ENCODE data around the gene GFRA3. TPM values are rescaled to one million over a fixed set of nuclear protein-coding genes. Genes with fewer than 3 reads are reported as not detected.

Gene GFRA3
- total and polyA plus RNA-seq, 2 donors = 2.4 to 3.3 TPM

DNA sequence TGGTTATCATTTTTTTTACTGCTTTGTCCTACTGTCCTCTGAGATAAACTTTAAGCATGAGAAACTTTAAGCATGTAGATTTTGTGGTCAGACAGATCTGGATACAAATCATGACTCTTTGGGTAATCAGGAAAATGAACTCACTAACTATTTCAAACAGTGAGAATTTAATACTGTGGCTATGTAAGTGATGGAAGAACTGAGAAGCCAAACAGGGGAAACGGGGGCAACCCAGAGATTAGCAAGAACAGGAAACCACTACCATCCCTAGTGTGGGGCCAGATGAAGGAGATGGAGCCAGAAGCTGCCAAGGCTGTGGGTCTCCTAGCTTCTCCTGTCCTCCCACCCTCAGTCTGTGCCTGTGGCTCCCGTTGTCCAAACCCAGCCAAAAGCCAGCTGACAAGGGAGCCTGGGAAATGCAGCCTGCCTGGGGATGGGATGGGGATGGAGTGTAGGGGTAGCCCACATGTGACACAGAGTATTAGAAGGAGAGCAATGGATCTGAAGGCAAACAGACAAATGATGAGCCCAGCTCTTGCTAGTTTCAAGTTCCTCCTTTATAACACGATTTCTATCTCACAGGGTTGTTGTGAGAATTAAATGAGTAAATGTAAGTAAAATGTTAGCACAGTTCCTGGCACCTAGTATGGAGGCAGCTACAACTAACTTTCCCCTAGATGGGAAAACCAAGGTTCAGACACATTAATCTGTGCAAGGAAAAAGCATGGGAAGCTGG is 33.6 kb downstream of the GFRA3 start:
- Histone ChIP-seq H3K36me3 (ENCODE audit: insufficient read depth) (no peaks in the 10 kb centered on the region), H3K27ac (ENCODE audit: low read depth) (no peak overlapping the region), H3K4me3 (ENCODE audit: low read depth, low read length) (no peak overlapping the region), H3K4me1 (ENCODE audit: insufficient read depth) (no peaks in the 10 kb centered on the region)
- DNase-seq (ENCODE audit: extremely low spot score) = no peak
- 73% methylated on average over 3 of the region's 3 CpGs for WGBS

DNA sequence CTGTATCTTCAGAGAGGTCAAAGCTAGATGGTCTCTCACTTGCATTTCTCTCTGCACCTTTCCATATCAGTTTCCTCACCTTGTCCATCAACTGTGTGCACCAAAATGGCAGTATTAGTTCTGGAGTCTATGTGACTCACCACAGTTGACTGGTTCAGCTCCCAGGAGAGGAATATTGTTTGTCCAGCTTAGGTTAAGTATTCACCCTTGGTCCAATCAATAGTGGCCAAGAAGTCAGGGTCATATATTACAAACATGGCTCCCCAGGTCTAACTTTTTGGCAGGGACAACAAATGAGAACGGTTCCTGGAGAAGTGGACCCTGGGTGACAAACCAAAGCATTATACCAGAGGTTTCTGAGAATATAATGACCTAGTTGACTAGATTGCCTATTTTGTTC is 36.4 kb downstream of the GFRA3 start:
- no peak for DNase-seq (ENCODE audit: extremely low spot score)
- no peak overlapping the region for H3K4me3 ChIP-seq (ENCODE audit: low read depth, low read length)
- no peaks in the 10 kb centered on the region for H3K36me3 ChIP-seq (ENCODE audit: insufficient read depth)
- WGBS = 91% methylated on average over 1 of the region's 1 CpG
- no peak overlapping the region for H3K27ac ChIP-seq (ENCODE audit: low read depth)
- H3K4me1 ChIP-seq (ENCODE audit: insufficient read depth) = no peaks in the 10 kb centered on the region

DNA sequence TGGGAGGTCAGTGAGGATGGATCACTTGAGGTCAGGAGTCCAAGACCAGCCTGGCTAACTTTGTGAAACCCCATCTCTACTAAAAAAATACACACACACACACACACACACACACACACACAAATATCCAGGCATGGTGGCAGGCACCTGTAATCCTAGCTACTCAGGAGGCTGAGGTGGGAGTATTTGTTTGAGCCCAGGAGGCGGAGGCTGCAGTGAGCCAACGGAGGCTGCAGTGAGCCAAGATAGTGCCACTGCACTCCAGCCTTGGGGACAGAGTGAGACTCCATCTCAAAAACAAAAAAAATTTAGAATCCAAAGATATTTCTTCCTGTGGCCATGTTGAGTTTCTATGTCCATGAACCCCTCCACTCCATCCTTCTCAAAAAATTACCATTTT is 39.8 kb downstream of the GFRA3 start:
- Histone ChIP-seq H3K36me3 (ENCODE audit: insufficient read depth) (no peaks in the 10 kb centered on the region), H3K4me1 (ENCODE audit: insufficient read depth) (no peaks in the 10 kb centered on the region)
- 89% methylated on average over 2 of the region's 2 CpGs for WGBS

DNA sequence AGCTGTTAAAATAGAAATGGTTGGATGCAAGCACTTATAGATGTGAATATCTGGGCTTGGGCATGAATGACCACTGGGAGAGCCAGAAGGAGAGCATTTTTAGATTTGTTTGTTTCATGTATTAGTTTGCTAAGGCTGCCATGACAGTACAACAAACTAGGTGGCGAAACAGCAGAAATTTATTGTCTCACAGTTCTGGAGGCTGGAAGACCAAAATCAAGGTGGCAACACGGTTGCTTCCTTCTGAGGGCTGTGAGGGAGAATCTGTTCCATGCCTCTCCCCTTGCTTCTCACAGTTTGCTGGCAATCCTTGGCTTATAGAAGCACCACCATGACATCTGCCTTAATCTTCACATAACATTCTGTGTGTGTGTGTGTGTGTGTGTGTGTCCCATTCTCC is 41.1 kb downstream of the GFRA3 start:
- no peaks in the 10 kb centered on the region for H3K36me3 ChIP-seq (ENCODE audit: insufficient read depth)
- H3K27ac ChIP-seq (ENCODE audit: low read depth) = no peak overlapping the region
- WGBS = 74% methylated on average over 2 of the region's 2 CpGs
- no peaks in the 10 kb centered on the region for H3K4me1 ChIP-seq (ENCODE audit: insufficient read depth)
- no peak overlapping the region for H3K4me3 ChIP-seq (ENCODE audit: low read depth, low read length)
- no peak for DNase-seq (ENCODE audit: extremely low spot score)

More for the DNA sequence above, 39.8 kb downstream of the GFRA3 start:
- no peak for DNase-seq (ENCODE audit: extremely low spot score)
- no peak overlapping the region for H3K4me3 ChIP-seq (ENCODE audit: low read depth, low read length)
- H3K27ac ChIP-seq (ENCODE audit: low read depth) = no peak overlapping the region

DNA sequence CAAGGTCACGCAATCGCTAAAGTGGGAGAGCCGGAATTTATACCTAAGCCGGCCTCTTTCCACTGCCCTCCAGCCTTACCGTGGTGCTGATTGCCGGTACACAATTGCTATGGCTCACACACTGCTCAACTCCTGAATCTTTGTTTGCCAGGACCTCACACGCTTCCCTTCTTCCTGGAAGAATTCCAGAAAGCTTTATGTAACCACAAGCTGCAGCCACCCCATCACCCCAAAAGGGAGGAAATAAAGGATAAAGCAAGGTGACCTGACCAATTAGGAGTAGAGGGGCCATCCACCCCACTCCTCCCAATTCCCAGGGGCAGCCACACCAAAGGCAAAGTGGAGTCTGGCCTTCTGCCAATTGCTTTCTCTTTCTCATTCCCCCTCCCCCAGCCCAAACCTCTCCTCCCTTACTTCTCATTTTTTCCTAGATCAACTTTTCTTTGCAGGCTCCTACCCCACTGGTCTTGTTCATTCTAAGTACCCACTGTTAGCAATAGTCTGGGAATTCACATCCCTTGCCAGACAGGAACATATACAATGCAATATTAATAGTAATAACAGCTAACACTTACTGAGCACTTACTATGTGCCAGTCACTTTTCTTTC is 43.3 kb downstream of the GFRA3 start:
- 50% methylated on average over 7 of the region's 7 CpGs for WGBS
- no peaks in the 10 kb centered on the region for H3K4me1 ChIP-seq (ENCODE audit: insufficient read depth)
- no peak overlapping the region for H3K27ac ChIP-seq (ENCODE audit: low read depth)
- no peaks in the 10 kb centered on the region for H3K36me3 ChIP-seq (ENCODE audit: insufficient read depth)
- H3K4me3 ChIP-seq (ENCODE audit: low read depth, low read length) = no peak overlapping the region
- no peak for DNase-seq (ENCODE audit: extremely low spot score)

DNA sequence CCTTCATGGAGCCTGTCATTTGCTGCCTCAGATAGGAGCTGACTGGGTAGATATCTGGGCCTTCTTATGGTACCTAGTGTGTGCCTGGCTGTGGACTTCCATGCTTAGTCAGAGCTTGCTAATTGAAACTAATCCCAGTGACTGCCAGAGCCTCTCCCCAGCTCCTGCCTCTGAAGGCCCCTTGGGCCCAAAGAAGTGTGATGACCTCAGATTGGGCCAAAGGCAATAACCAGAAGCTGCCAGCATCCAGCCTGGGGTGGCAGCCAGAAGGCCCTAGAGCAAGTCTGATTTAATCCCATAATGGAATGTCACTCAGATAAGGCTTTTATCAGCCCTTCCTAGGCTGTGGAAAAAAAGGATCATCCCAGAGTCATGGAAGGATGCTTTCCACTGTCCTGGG is 44.2 kb downstream of the GFRA3 start:
- H3K4me1 ChIP-seq (ENCODE audit: insufficient read depth) = no peaks in the 10 kb centered on the region
- H3K27ac ChIP-seq (ENCODE audit: low read depth) = no peak overlapping the region
- H3K4me3 ChIP-seq (ENCODE audit: low read depth, low read length) = no peak overlapping the region
- no peaks in the 10 kb centered on the region for H3K36me3 ChIP-seq (ENCODE audit: insufficient read depth)
- DNase-seq (ENCODE audit: extremely low spot score) = no peak

DNA sequence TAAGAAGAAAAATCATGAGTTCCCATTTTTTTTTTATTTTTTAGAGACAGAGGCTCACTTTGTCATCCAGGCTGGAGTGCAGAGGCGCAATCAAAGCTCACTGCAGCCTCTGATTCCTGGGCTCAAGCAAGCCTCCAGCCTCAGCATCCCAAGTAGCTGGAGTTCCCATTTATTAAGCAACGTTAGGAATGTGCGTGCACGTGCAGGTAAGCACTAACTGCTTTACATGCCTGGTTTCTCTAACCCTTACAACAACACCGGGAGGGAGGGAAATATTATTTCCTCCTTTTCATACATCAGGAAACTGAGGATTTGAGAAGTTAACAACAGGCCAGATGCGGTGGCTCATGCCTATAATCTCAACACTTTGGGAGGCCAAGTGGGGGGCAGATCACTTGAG is 45.0 kb downstream of the GFRA3 start:
- DNase-seq (ENCODE audit: extremely low spot score) = no peak
- Histone ChIP-seq H3K36me3 (ENCODE audit: insufficient read depth) (no peaks in the 10 kb centered on the region), H3K27ac (ENCODE audit: low read depth) (no peak overlapping the region), H3K4me3 (ENCODE audit: low read depth, low read length) (no peak overlapping the region), H3K4me1 (ENCODE audit: insufficient read depth) (no peaks in the 10 kb centered on the region)
- WGBS = 73% methylated on average over 6 of the region's 6 CpGs

DNA sequence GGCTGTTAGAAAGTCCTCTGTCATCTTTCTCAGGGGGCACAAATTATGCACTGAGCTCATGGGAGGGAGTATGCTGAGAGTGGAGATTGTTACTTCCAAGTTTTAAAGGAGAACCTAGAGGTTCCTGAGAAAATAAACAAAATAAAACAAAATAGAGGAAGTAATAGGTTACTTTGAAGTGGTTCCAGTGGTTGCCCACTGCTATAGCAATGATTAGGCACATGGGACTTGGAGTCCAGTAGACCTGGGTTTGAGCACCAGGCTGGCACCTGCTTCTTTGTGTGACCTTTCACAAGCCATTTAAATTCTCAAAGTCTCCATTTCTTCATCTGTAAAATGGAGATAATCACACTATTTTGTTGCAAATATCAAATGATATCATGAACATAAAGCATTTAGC is 47.5 kb downstream of the GFRA3 start:
- Histone ChIP-seq H3K27ac (ENCODE audit: low read depth) (no peak overlapping the region), H3K4me1 (ENCODE audit: insufficient read depth) (no peaks in the 10 kb centered on the region), H3K36me3 (ENCODE audit: insufficient read depth) (no peaks in the 10 kb centered on the region), H3K4me3 (ENCODE audit: low read depth, low read length) (no peak overlapping the region)
- DNase-seq (ENCODE audit: extremely low spot score) = no peak

DNA sequence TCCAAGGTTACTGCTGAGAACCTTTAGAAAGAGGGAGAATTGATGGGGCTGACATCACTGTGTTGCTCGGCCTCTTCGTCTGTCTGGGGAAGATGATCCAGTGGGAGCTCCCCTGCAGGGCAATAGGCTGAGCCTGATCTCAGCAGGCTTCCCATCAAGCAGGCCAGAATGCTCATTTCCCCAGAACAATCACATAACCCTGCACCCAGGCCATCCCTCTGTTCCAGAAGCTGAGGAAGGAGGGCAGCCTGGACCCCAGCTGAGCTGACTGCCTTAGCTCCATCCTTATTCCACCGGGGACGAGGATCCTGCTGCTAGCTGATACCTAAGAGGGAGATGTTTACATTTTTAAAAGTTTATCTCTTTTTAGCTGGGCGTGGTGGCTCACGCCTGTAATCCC is 49.7 kb downstream of the GFRA3 start:
- Histone ChIP-seq H3K4me1 (ENCODE audit: insufficient read depth) (no peaks in the 10 kb centered on the region), H3K27ac (ENCODE audit: low read depth) (no peak overlapping the region), H3K4me3 (ENCODE audit: low read depth, low read length) (no peak overlapping the region), H3K36me3 (ENCODE audit: insufficient read depth) (no peaks in the 10 kb centered on the region)
- no peak for DNase-seq (ENCODE audit: extremely low spot score)
- WGBS = 83% methylated on average over 6 of the region's 6 CpGs

DNA sequence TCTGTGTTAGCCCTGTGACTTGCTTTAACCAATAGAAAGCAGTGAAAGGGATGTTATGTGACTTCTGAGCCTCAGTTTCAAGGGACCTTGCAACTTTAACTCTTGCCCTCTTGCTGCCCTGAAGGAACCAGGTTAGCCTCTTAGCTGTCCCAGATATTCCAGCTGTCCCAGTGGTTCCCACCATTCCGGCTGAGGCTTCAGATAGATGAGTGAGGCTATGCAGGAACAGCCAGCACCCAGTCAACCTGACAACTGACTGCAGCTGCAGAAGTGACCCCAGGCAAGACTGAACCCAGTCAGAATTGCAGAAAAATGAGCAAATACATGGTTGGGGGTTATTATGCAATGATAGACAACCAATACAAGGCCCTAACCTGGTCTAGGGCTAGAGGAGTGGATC is 50.9 kb downstream of the GFRA3 start:
- H3K36me3 ChIP-seq (ENCODE audit: insufficient read depth) = no peaks in the 10 kb centered on the region
- DNase-seq (ENCODE audit: extremely low spot score) = no peak
- H3K4me1 ChIP-seq (ENCODE audit: insufficient read depth) = no peaks in the 10 kb centered on the region
- 95% methylated on average over 1 of the region's 1 CpG for WGBS
- H3K27ac ChIP-seq (ENCODE audit: low read depth) = no peak overlapping the region
- no peak overlapping the region for H3K4me3 ChIP-seq (ENCODE audit: low read depth, low read length)

DNA sequence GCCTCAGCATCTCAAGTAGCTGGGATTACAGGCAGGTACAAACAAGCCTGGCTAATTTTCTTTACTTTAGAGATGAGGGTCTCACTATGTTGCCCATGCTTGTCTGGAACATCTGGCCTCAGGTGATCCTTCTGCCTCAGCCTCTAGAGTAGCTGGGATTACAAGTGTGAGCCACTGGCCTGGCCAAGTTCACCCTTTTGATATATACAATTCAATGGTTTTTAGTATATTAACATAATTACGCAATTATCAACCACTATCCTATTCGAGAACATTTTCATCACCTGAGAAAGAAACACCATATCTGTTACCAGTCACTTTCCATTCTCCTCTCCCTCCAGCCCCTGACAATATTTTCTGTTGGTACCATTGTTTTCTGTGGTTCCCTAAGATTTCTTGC is 57.6 kb downstream of the GFRA3 start:
- Histone ChIP-seq H3K4me1 (ENCODE audit: insufficient read depth) (no peaks in the 10 kb centered on the region), H3K4me3 (ENCODE audit: low read depth, low read length) (no peak overlapping the region), H3K27ac (ENCODE audit: low read depth) (no peak overlapping the region), H3K36me3 (ENCODE audit: insufficient read depth) (no peaks in the 10 kb centered on the region)
- 91% methylated on average over 2 of the region's 2 CpGs for WGBS
- no peak for DNase-seq (ENCODE audit: extremely low spot score)

DNA sequence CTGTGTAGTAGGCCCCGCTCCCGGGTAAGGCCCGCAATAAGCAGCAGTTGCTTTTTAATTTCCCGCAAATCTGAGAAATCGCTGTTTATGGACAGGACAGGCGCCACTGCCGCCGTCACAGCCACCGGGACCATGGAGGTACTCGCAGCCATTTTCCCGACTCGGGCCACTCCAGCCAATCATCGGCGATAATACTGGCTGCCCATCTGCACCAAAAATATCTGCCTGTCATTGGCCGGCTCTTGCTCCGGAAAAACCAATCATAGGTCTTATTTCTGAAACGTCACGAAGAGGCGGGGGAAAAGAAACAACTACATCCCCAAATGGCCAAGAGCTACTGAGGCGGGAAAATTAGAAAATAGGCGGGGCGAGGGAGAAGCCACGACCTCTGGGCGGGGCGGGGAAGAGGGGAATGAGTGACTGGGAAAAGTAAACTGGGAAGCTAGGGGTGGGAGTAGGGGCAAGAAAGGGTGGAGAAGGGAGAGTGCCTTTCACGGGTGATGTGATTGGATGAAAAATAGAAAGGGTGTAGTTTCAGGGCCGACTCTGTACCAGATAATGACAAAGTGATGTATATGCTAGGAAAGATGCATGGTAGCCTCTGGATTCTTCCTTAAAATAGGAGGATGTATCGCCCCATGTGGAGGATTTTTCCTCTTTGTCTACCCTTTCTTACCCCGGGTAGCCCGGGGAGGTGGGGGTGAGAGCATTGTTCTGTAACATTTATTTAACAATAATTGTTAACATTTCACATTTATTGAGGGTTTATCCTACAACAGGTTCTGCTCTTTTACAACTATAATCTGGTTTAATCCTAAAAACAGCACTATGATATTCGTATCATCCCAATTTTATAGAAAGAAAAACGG is 61.0 kb downstream of the GFRA3 start, which contains the start of gene CDC23:
Gene CDC23, minus strand, starts transcription at position 163 of the 869 bp plus-strand sequence. Its CDS starts 11 bp downstream, at position 152.
- H3K36me3 ChIP-seq (ENCODE audit: insufficient read depth) = peaks cover 2% of the 10 kb centered on the region
- peak within 1 kb of the TSS; percentile 92 for H3K4me3 ChIP-seq (ENCODE audit: low read depth, low read length)
- no peak within 1 kb of the TSS for H3K27ac ChIP-seq (ENCODE audit: low read depth)
- WGBS = under 1% methylated on average over 32 of the region's 32 CpGs
- no peaks in the 10 kb centered on the region for H3K4me1 ChIP-seq (ENCODE audit: insufficient read depth)
- peak; percentile 98 for DNase-seq (ENCODE audit: extremely low spot score)

DNA sequence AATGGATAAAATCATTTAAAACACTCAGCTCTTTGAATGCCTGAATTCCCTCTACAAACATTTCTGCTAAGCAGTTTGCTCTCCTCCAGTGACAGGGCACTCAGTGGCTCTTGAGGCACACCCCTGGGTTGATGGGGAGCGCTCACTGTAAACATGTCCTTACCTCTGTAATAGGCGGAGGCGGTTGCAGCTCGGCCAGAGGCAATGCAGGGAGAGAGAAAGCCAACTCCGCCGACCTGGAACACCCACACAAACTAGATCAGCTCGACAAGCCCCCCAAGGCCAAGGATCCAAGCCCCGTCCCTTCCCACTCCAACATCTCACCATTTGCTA is 61.6 kb downstream of the GFRA3 start:
- WGBS = under 1% methylated on average over 8 of the region's 8 CpGs
- Histone ChIP-seq H3K4me1 (ENCODE audit: insufficient read depth) (no peaks in the 10 kb centered on the region), H3K4me3 (ENCODE audit: low read depth, low read length) (peak overlapping the region; percentile 92), H3K36me3 (ENCODE audit: insufficient read depth) (peaks cover 2% of the 10 kb centered on the region), H3K27ac (ENCODE audit: low read depth) (no peak overlapping the region)
- DNase-seq (ENCODE audit: extremely low spot score) = no peak

DNA sequence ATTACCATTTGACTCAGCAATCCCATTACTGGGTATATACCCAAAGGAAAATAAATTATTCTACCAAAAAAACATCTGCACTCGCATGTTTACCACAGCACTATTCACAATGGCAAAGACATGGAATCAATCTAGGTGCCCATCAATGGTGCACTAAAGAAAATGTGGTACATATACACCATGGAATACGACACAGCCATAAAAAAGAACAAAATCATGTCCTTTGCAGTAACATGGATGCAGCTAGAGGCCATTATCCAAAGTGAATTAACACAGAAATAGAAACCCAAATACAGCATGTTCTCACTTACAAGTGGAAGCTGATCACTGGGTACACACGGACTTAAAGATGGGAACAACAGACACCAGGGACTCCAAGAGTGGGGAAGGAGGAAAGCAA is 63.4 kb downstream of the GFRA3 start:
- 93% methylated on average over 3 of the region's 3 CpGs for WGBS
- H3K36me3 ChIP-seq (ENCODE audit: insufficient read depth) = peaks cover 2% of the 10 kb centered on the region
- no peak overlapping the region for H3K4me3 ChIP-seq (ENCODE audit: low read depth, low read length)
- no peaks in the 10 kb centered on the region for H3K4me1 ChIP-seq (ENCODE audit: insufficient read depth)
- no peak overlapping the region for H3K27ac ChIP-seq (ENCODE audit: low read depth)
- no peak for DNase-seq (ENCODE audit: extremely low spot score)

Measured in urinary bladder (tissue), 4 donors.